Measurements from ENCODE around the gene ZNF214.

The ZNF214 gene

GRCh38 chr11:7020183-7020917 lies at the start of gene ZNF214, which contains the start of gene NLRP14:
Gene ZNF214, minus strand, starts transcription at chr11:7020346. Its CDS starts 17,511 bp downstream, at chr11:7002835.
Gene NLRP14, plus strand, starts transcription at chr11:7020479. Its CDS starts 18,108 bp downstream, at chr11:7038587.
- peaks cover 9% of the 10 kb centered on the region; the same call in 1 of the 2 replicates for H3K27me3 ChIP-seq (ENCODE audit: control insufficient read depth, insufficient read depth, low read length)
- H3K27ac ChIP-seq (ENCODE audit: low read depth, low read length) = peak within 1 kb of the TSS; percentile 24; the same call in 1 of the 2 replicates
- H3K36me3 ChIP-seq (ENCODE audit: control insufficient read depth, insufficient read depth, low read length) = no peaks in the 10 kb centered on the region
- H3K4me1 ChIP-seq (ENCODE audit: control insufficient read depth, insufficient read depth, low read length) = no peaks in the 10 kb centered on the region
- H3K4me3 ChIP-seq (ENCODE audit: low read depth, low read length) = peak within 1 kb of the TSS; percentile 85
- H3K9ac ChIP-seq (ENCODE audit: low read length) = peak within 1 kb of the TSS; percentile 77
- H3K9me3 ChIP-seq (ENCODE audit: control insufficient read depth, insufficient read depth, low read depth, low read length) = no peaks in the 10 kb centered on the region

- H3K36me3 ChIP-seq (ENCODE audit: control insufficient read depth, insufficient read depth, low read length) = no peaks in the 10 kb centered on the region
- no peak overlapping the region for H3K4me3 ChIP-seq (ENCODE audit: low read depth, low read length)
- H3K9ac ChIP-seq (ENCODE audit: low read length) = no peak overlapping the region
- H3K27ac ChIP-seq (ENCODE audit: low read depth, low read length) = no peak overlapping the region
- H3K4me1 ChIP-seq (ENCODE audit: control insufficient read depth, insufficient read depth, low read length) = no peaks in the 10 kb centered on the region
- no peaks in the 10 kb centered on the region for H3K9me3 ChIP-seq (ENCODE audit: control insufficient read depth, insufficient read depth, low read depth, low read length)
- no peaks in the 10 kb centered on the region for H3K27me3 ChIP-seq (ENCODE audit: control insufficient read depth, insufficient read depth, low read length)
These were observed 42.4 kb upstream of the ZNF214 start for GRCh38 chr11:7062534-7062933.

GRCh38 chr11:7060868-7061267 lies 40.7 kb upstream of the ZNF214 start:
- H3K4me3 ChIP-seq (ENCODE audit: low read depth, low read length) = no peak overlapping the region

GRCh38 chr11:7057641-7058040 lies 37.5 kb upstream of the ZNF214 start:
- Histone ChIP-seq H3K4me1 (ENCODE audit: control insufficient read depth, insufficient read depth, low read length) (no peaks in the 10 kb centered on the region), H3K27ac (ENCODE audit: low read depth, low read length) (no peak overlapping the region), H3K4me3 (ENCODE audit: low read depth, low read length) (no peak overlapping the region), H3K9me3 (ENCODE audit: control insufficient read depth, insufficient read depth, low read depth, low read length) (no peaks in the 10 kb centered on the region), H3K9ac (ENCODE audit: low read length) (no peak overlapping the region), H3K27me3 (ENCODE audit: control insufficient read depth, insufficient read depth, low read length) (no peaks in the 10 kb centered on the region), H3K36me3 (ENCODE audit: control insufficient read depth, insufficient read depth, low read length) (no peaks in the 10 kb centered on the region)

More at GRCh38 chr11:7060868-7061267, 40.7 kb upstream of the ZNF214 start:
- Histone ChIP-seq H3K27me3 (ENCODE audit: control insufficient read depth, insufficient read depth, low read length) (no peaks in the 10 kb centered on the region), H3K9me3 (ENCODE audit: control insufficient read depth, insufficient read depth, low read depth, low read length) (no peaks in the 10 kb centered on the region), H3K27ac (ENCODE audit: low read depth, low read length) (no peak overlapping the region), H3K36me3 (ENCODE audit: control insufficient read depth, insufficient read depth, low read length) (no peaks in the 10 kb centered on the region), H3K9ac (ENCODE audit: low read length) (no peak overlapping the region), H3K4me1 (ENCODE audit: control insufficient read depth, insufficient read depth, low read length) (no peaks in the 10 kb centered on the region)

- Histone ChIP-seq H3K27ac (ENCODE audit: low read depth, low read length) (no peak overlapping the region), H3K4me3 (ENCODE audit: low read depth, low read length) (no peak overlapping the region), H3K36me3 (ENCODE audit: control insufficient read depth, insufficient read depth, low read length) (no peaks in the 10 kb centered on the region), H3K4me1 (ENCODE audit: control insufficient read depth, insufficient read depth, low read length) (no peaks in the 10 kb centered on the region), H3K9ac (ENCODE audit: low read length) (no peak overlapping the region), H3K9me3 (ENCODE audit: control insufficient read depth, insufficient read depth, low read depth, low read length) (no peaks in the 10 kb centered on the region), H3K27me3 (ENCODE audit: control insufficient read depth, insufficient read depth, low read length) (no peaks in the 10 kb centered on the region)
These were observed 36.8 kb upstream of the ZNF214 start for GRCh38 chr11:7056828-7057513.

- Histone ChIP-seq H3K27me3 (ENCODE audit: control insufficient read depth, insufficient read depth, low read length) (no peaks in the 10 kb centered on the region), H3K9ac (ENCODE audit: low read length) (no peak overlapping the region), H3K4me1 (ENCODE audit: control insufficient read depth, insufficient read depth, low read length) (no peaks in the 10 kb centered on the region), H3K27ac (ENCODE audit: low read depth, low read length) (no peak overlapping the region), H3K4me3 (ENCODE audit: low read depth, low read length) (no peak overlapping the region), H3K9me3 (ENCODE audit: control insufficient read depth, insufficient read depth, low read depth, low read length) (no peaks in the 10 kb centered on the region), H3K36me3 (ENCODE audit: control insufficient read depth, insufficient read depth, low read length) (no peaks in the 10 kb centered on the region)
These were observed 30.0 kb upstream of the ZNF214 start for GRCh38 chr11:7050191-7050590.

- H3K9ac ChIP-seq (ENCODE audit: low read length) = no peak overlapping the region
These were observed 26.5 kb upstream of the ZNF214 start for GRCh38 chr11:7046474-7047175.

GRCh38 chr11:7034019-7034418 lies 13.9 kb upstream of the ZNF214 start:
- no peak overlapping the region for H3K4me3 ChIP-seq (ENCODE audit: low read depth, low read length)

More at GRCh38 chr11:7046474-7047175, 26.5 kb upstream of the ZNF214 start:
- Histone ChIP-seq H3K27me3 (ENCODE audit: control insufficient read depth, insufficient read depth, low read length) (no peaks in the 10 kb centered on the region), H3K36me3 (ENCODE audit: control insufficient read depth, insufficient read depth, low read length) (no peaks in the 10 kb centered on the region), H3K9me3 (ENCODE audit: control insufficient read depth, insufficient read depth, low read depth, low read length) (no peaks in the 10 kb centered on the region), H3K27ac (ENCODE audit: low read depth, low read length) (no peak overlapping the region), H3K4me1 (ENCODE audit: control insufficient read depth, insufficient read depth, low read length) (no peaks in the 10 kb centered on the region), H3K4me3 (ENCODE audit: low read depth, low read length) (no peak overlapping the region)

GRCh38 chr11:7032692-7033091 lies 12.5 kb upstream of the ZNF214 start:
- Histone ChIP-seq H3K9ac (ENCODE audit: low read length) (no peak overlapping the region), H3K27me3 (ENCODE audit: control insufficient read depth, insufficient read depth, low read length) (peaks cover 14% of the 10 kb centered on the region), H3K4me1 (ENCODE audit: control insufficient read depth, insufficient read depth, low read length) (no peaks in the 10 kb centered on the region), H3K4me3 (ENCODE audit: low read depth, low read length) (no peak overlapping the region), H3K27ac (ENCODE audit: low read depth, low read length) (no peak overlapping the region), H3K9me3 (ENCODE audit: control insufficient read depth, insufficient read depth, low read depth, low read length) (no peaks in the 10 kb centered on the region), H3K36me3 (ENCODE audit: control insufficient read depth, insufficient read depth, low read length) (no peaks in the 10 kb centered on the region)

More at GRCh38 chr11:7034019-7034418, 13.9 kb upstream of the ZNF214 start:
- H3K4me1 ChIP-seq (ENCODE audit: control insufficient read depth, insufficient read depth, low read length) = no peaks in the 10 kb centered on the region
- no peak overlapping the region for H3K27ac ChIP-seq (ENCODE audit: low read depth, low read length)
- H3K9me3 ChIP-seq (ENCODE audit: control insufficient read depth, insufficient read depth, low read depth, low read length) = no peaks in the 10 kb centered on the region
- peaks cover 14% of the 10 kb centered on the region for H3K27me3 ChIP-seq (ENCODE audit: control insufficient read depth, insufficient read depth, low read length)
- H3K36me3 ChIP-seq (ENCODE audit: control insufficient read depth, insufficient read depth, low read length) = no peaks in the 10 kb centered on the region
- H3K9ac ChIP-seq (ENCODE audit: low read length) = no peak overlapping the region

- no peaks in the 10 kb centered on the region for H3K9me3 ChIP-seq (ENCODE audit: control insufficient read depth, insufficient read depth, low read depth, low read length)
- no peak overlapping the region for H3K27ac ChIP-seq (ENCODE audit: low read depth, low read length)
- peaks cover 14% of the 10 kb centered on the region for H3K27me3 ChIP-seq (ENCODE audit: control insufficient read depth, insufficient read depth, low read length)
These were observed 11.3 kb upstream of the ZNF214 start for GRCh38 chr11:7031471-7031871.

GRCh38 chr11:7030836-7031235 lies 10.7 kb upstream of the ZNF214 start:
- H3K4me3 ChIP-seq (ENCODE audit: low read depth, low read length) = no peak overlapping the region
- H3K27me3 ChIP-seq (ENCODE audit: control insufficient read depth, insufficient read depth, low read length) = peaks cover 14% of the 10 kb centered on the region
- H3K9me3 ChIP-seq (ENCODE audit: control insufficient read depth, insufficient read depth, low read depth, low read length) = no peaks in the 10 kb centered on the region
- no peak overlapping the region for H3K27ac ChIP-seq (ENCODE audit: low read depth, low read length)
- no peaks in the 10 kb centered on the region for H3K36me3 ChIP-seq (ENCODE audit: control insufficient read depth, insufficient read depth, low read length)
- H3K9ac ChIP-seq (ENCODE audit: low read length) = no peak overlapping the region
- no peaks in the 10 kb centered on the region for H3K4me1 ChIP-seq (ENCODE audit: control insufficient read depth, insufficient read depth, low read length)

More at GRCh38 chr11:7031471-7031871, 11.3 kb upstream of the ZNF214 start:
- no peak overlapping the region for H3K9ac ChIP-seq (ENCODE audit: low read length)
- H3K4me1 ChIP-seq (ENCODE audit: control insufficient read depth, insufficient read depth, low read length) = no peaks in the 10 kb centered on the region
- no peaks in the 10 kb centered on the region for H3K36me3 ChIP-seq (ENCODE audit: control insufficient read depth, insufficient read depth, low read length)
- H3K4me3 ChIP-seq (ENCODE audit: low read depth, low read length) = no peak overlapping the region
